ENCODE measurements around the gene SPATA17.
A peak's percentile ranks its signal among the peaks of the same experiment; 100 is the strongest.
"Not testable (repeated sequence)": the region's sequence is repeated elsewhere in the genome, so short reads cannot be mapped to it uniquely, and the experiment has no call there.

The SPATA17 gene, protein sequence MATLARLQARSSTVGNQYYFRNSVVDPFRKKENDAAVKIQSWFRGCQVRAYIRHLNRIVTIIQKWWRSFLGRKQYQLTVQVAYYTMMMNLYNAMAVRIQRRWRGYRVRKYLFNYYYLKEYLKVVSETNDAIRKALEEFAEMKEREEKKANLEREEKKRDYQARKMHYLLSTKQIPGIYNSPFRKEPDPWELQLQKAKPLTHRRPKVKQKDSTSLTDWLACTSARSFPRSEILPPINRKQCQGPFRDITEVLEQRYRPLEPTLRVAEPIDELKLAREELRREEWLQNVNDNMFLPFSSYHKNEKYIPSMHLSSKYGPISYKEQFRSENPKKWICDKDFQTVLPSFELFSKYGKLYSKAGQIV

DNA sequence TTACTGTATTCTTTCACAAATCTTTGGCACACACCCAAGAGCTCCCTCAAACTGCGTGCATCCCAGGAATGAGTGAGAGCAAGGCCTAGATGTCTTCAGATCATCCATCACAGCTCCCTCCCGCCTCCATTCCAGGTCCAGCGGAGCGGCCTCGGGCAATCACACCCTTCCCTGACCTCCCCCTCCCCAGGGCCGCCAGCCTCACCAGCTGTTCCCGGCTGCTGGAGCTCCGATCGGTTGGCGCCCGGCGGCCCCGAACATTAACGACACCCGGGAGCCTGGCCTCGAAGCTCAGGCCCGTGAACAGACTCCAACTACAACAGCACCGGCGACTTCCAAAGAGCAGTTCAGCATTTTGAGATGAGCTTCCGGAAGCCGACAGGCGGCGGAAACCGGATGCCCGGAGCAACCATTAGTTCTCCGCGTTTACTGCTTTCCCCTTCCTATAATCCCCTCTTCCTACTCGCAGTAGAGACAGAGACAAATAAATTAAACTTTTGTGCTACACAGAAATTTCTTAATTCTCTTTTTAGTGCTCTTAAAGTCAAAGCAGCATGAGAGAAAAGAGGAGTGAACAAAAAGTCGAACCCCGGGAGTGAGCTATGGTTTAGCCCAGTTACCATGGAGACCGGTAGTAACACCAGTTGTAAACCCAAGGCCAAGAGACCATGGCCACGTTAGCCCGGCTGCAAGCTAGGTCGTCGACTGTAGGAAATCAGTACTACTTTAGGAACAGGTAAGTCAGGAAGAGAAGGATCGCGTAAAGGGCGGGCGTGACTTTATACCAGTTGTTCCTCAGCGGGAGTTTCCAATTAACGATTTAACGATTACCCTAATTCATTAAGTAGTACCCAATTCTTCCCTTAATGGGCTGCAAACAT lies at the start of gene SPATA17, which contains the start of gene GPATCH2:
Gene SPATA17, plus strand, starts transcription at position 634 of the 881 bp plus-strand sequence. Its CDS starts 35 bp downstream, at position 669.
Gene GPATCH2, minus strand, starts transcription at position 380 of the 881 bp plus-strand sequence. Its CDS starts 119 bp downstream, at position 261.
- DNase-seq (ENCODE audit: low read depth in 3 of 3), result peak; percentile 48 to 64 (median 63)

DNA sequence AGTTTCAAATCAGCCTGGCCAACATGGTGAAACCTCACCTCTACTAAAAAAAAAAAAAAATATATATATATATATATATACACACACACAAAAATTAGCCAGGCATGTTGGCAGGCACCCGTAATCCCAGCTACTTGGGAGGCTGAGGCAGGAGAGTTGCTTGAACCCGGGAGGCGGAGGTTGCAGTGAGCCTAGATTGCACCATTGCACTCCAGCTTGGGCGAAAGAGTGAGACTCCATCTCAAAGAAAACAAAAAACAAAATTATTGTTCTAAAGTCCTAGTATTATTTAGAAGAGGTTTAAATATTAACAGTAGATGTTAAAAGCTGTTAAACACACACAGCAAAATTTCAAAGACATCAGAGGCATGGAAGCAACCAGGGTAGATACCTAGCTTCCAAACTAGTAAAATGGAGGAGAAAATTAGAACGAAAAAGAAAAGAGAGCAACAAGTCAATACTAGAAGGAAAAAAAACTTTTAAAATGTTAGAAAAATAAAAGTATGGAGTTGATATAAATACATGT lies 46.8 kb upstream of the SPATA17 start:
- DNase-seq (ENCODE audit: low read depth in 3 of 3), result not testable (repeated sequence)

DNA sequence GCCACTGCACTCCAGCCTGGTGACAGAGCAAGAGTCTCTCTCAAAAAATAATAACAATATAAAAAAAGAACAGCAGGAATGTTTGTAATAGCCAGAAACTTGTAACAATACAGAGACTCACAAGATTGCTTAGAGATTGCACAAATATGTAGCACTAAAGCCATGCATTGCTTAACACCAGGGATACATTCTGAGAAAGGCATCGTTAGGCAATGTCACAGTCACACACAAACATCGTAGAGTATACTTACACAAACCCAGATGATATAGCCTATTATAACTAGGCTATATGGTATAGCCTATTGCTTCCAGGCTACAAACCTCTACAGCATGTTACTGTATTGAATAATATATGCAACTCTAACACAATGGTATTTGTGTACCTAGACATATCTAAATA lies 45.6 kb upstream of the SPATA17 start:
- DNase-seq (ENCODE audit: low read depth in 3 of 3), result no peak

DNA sequence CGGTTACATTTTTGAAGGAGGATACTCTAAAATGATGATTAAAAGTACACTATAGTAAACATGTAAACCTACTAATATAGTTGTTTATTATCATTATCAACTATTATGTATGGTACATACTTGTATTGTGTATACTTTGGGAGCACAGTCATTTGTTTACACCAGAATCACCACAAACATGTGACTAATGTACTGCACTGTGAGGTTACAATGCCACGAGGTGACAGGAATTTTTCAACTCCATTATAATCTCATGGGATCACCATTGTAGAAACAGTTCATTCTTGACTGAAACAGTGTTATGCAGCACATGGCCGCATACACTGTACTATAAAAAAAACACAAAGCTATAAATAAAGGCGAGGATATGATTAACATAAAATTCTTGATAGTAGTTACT lies 44.6 kb upstream of the SPATA17 start:
- DNase-seq (ENCODE audit: low read depth in 3 of 3), result no peak

DNA sequence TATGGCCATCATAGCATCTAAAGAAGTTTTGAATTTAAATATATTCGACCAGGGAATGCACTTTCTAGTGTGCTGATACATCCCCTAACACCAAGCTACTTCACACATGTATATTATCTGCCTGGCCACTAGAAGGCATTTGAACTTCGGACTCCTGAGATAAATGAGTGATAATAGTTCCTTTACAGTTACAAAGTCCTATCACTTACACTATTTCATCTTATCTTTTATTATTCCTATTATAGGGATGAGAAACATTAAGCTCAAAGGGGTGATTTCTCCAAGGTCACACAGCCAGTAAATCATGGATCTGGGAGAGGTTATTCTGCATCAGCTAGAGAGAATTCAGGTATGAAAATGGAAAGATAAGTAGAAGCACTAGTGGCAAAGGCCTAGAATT lies 40.5 kb upstream of the SPATA17 start:
- no peak for DNase-seq (ENCODE audit: low read depth in 3 of 3)

DNA sequence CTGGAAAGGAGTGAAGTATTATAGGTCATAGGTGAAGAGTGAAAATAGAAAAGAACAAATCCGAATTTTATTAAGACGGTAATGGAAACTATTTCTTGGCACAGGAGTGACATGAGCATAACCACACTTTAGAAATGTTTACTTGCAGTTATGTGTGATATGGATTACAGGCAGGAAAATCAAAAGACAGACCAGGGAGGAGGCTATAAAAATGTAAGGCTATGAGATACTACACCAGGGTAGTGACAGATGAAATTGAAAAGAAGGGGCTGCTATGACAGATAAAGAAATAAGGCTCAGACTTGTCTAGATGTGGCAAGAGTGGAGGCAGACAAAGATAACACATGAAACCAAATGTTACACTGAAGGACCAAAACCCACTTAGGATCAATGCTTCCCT lies 32.0 kb upstream of the SPATA17 start:
- no peak for DNase-seq (ENCODE audit: low read depth in 3 of 3)

DNA sequence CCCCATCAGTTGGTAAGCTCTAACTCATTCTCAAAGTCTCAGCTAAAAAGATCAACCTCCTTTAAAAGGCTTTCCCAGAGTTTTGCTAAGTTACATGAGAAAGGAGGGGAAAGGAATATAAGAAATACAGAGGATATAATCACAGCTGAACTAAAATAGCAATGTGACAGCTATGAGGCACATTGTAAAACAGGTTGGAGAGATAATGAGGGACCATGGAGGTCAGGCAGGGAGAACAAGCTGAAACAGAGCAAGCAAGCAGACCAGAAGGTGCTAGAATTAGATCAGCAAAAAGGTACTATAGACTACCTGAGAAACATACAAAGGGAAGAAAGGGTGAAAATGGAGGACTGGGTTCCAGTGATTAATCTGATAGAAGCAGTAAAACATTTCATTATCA lies 28.8 kb upstream of the SPATA17 start:
- DNase-seq (ENCODE audit: low read depth in 3 of 3), result no peak

DNA sequence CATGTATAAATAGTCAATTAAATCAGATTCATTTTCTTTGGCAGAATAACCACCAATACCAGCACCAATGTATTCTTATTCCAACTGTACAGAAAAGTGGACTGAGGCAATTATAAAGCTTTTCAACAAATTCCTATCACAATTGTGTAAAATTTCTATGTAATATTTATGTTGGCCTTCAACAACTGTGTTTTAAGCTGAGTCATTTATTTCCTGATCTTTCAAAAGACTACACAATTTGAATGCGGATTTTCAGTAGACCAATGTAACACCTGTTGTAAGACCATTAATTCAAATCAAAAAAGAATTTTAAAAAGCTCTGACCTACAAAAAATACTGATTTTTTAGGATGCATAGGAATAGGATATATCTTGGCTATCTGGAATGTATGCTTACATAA lies 25.8 kb upstream of the SPATA17 start:
- no peak for DNase-seq (ENCODE audit: low read depth in 3 of 3)

DNA sequence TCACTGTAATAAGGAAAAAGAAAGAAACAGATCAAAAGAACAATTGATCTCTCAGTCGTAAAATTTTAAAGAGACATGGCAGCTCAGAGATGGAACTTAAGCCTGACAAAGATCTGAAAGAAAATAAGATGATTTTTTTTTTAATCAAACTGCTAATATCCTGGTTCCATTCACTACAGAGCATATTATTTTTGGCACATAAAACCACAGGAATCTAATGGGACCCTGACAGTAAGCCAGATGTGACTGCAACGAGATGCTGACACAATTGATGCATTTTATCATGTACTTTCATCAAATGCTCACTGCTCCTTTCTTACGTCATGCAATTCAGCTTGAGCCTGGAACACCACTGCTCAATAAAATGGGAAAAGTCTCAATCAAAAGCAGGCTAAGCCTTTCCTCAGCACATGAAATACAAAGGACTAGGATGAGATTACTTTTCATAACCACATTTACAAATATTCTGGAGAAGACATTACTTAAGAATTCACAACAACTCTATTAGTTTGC lies 16.9 kb upstream of the SPATA17 start:
- DNase-seq (ENCODE audit: low read depth in 3 of 3), result no peak

DNA sequence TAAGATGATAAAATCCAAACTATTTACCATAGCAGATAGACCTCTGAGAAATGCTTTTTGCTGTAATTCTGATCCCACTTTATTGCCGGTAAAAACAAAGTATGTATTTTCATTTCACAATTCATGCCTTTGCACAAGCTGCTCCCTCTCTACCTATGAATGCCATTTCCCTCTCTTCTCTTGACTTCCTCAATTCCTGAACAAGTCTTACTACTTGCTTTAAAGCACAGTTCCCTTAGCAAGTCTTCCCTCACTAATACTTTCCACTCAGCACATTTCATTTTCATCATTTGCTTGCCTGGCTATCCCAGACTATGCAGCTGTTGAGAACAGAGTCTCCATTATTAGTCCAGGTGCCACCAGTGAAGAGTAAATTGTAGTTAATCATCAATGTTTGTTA lies 14.0 kb upstream of the SPATA17 start:
- DNase-seq (ENCODE audit: low read depth in 3 of 3), result no peak

DNA sequence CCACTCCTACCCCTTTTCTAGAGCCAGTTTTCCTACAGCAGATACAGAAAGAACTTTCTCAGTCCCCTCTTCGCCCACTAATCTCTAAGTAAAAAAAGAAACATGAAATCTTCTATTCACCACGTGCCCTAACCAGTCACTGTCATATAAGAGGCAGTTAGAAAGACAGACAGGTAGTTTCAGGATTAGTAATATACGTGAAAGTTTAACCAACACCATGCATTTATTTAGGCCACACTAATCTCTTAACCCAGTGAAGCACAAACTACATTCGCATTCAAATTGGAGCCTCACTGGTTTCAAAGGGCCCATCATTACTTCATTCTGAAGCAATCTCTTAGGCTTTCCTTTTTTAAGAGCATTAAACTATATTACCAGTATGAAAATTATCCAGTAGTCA lies 10.3 kb upstream of the SPATA17 start:
- no peak for DNase-seq (ENCODE audit: low read depth in 3 of 3)

DNA sequence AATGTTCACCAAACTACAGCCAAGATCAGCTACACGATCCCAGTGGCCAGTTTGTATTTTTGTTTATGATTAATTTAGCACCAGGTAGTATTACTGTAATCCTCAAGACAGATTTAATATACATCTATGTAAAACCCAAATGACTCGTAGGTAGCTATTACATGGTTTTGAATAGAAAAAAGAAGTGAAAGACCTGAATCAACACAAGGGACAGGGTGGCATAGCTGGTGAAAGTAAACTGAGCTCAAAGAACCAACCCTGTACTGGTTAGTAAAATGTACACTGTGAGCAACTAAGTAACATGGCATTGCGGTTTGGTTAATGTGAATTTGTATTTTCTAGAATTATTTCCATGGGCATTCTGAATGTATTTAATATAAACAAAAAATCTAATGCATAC lies 9.1 kb upstream of the SPATA17 start:
- DNase-seq (ENCODE audit: low read depth in 3 of 3), result no peak

DNA sequence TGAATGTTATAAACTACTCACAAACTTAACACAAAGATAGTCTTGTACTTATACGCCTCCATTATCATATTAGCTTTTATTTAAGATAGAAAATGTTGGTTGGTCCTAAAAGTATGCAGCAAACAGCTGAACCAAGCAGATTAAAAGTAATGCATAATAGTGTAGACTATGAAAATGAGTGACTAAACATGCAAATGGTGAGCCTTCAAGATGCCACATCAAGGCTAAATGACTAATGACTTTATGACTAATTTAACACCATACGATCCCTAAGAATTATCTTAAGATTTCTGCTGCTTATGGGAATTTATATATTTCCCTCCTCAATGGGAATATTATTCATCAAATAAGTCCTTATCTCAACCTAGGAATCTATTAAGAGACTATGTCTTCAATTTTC lies 4.8 kb upstream of the SPATA17 start:
- no peak for DNase-seq (ENCODE audit: low read depth in 3 of 3)

DNA sequence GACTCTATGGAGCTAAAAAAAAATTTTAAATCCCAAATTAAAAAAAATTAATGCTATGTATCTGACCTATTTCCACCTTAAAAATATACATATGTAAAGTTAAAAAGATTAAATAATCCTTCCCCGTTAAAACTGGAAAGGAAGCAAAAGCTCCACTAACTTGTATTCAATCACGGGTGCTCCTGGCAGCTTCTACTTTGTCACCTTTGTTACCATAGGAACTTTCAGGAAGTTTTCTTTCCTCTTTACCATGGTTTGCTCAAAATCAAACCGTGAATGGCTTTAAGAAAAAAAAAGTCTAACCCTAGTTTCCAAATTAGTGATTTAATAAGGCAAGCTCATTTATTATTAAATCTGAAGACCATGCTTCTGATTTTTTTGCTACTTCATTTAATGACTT lies 3.7 kb upstream of the SPATA17 start:
- no peak for DNase-seq (ENCODE audit: low read depth in 3 of 3)

DNA sequence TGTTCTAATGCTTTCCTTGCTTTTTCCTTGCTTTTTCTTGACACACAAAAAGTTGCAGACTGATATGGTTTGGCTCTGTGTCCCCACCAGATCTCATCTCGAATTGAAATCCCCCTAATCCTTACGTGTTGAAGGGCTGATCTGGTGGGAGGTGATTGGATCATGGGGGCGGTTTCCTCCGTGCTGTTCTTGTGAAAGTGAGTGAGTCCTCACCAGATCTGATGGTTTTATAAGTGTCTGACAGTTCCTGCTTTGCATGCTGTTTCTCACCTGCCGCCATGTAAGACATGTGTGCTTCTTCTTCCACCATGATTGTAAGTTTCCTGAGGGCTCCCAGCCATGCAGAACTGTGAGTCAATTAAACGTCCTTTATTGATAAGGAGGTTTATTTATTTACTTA lies 11.3 kb downstream of the SPATA17 start:
- DNase-seq (ENCODE audit: low read depth in 3 of 3), result no peak

DNA sequence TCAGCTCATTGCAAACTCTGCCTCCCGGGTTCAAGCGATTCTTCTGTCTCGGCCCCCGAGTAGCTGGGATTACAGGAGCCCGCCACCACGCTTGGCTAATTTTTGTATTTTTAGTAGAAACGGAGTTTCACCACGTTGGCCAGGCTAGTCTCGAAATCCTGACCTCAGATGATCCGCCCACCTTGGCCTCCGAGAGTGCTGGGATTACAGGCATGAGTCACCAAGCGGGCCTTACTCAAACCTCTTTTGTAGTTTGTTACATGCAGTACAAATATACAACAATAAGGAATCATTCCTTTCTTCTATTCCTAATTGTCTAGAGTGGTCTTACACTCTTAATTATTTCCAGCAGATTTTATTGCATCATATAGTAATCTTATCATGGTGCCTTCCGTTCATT lies 16.6 kb downstream of the SPATA17 start:
- DNase-seq (ENCODE audit: low read depth in 3 of 3), result no peak

DNA sequence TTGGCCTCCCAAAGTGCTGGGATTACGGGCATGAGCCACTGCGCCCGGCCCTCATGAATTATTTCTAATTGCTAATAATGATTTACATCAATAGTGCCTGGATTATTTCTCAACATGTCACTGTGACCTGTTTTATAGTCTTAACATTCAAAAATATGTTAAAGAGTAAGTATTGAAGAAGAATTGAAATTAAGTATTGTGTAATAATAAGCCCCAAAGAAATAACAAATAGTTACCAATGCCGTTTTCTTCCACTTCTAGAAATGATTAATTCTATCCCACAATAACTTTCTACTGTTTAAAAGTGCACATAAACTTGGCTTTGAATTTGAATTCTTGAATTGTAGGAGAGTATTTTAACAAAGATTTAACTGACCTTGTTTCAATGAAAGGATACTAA lies 19.5 kb downstream of the SPATA17 start:
- DNase-seq (ENCODE audit: low read depth in 3 of 3), result no peak

DNA sequence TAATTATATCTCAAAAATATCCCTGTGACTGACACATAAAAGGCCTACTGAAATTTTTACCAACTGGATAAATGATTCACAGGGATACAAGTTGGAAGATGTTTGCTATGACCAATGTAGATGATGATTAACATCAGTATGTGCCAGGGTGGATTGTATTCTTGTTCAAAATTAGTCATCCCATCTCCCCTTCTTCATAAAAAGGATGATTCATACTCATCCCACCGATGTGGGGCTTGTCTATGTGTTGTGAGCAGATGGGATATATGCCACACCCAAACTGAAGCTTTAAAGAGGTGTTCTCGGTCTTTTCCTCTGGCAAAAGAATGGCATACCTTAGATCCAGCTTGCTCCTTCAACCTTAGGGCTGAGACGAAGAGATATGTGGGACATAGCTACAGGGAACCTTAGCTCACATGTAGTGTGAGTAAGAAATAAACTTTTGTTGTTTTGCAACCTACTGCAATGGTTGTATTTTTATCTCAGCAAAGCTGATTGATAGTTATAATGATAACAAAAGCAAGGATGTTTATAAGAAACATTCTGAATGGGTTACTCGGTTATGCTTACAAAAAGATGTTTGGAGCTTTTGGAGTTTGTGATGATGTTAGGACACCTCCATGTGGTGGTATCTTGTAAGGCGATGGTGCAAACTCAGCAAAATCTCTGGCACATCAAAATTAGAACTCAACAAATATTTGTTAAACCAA lies 29.4 kb downstream of the SPATA17 start:
- no peak for DNase-seq (ENCODE audit: low read depth in 3 of 3)

DNA sequence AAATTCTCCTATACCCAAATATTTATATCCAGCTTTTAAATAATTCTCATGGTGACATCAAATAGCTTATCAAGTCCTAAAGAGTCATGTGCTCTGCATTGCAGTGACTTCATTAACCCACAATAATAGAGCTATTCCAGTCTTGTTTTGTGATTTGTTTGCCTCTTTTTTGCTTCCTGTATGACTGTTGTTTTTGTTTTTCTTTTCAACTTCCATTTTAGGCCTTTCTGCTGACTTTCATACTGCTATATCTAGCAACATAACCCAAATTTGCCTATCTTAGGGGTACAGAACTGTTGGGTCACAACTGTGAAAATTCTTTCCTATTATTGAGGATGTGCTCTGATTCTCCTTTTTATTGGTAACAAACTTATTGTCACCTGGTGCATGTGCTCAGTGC lies 30.3 kb downstream of the SPATA17 start:
- DNase-seq (ENCODE audit: low read depth in 3 of 3), result no peak

DNA sequence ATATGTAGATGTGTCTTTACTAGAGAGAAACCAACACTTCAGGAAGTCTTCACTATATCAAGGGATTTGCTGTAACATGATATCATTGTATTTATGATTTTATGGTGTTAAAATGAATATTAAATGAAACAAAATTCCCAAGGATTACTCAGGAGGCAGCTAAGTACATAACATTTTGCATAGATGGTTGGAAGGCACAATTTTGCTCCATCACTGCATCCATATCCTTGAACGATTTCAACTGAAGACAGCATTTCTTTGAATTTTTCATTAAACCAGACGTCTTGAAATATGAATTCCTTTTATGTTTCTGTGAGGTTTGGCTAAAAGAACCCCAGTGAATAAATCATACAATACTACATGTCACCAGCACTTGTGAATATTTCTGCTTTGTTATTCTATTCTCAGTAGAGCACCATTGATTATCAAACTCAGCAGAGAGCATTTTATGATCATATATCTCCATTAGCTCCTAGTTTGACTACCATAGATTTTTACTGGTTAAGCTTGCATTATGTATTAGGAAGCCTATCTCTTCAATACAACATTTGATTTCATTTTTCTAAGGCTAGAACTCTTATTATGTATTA lies 37.3 kb downstream of the SPATA17 start:
- no peak for DNase-seq (ENCODE audit: low read depth in 3 of 3)

DNA sequence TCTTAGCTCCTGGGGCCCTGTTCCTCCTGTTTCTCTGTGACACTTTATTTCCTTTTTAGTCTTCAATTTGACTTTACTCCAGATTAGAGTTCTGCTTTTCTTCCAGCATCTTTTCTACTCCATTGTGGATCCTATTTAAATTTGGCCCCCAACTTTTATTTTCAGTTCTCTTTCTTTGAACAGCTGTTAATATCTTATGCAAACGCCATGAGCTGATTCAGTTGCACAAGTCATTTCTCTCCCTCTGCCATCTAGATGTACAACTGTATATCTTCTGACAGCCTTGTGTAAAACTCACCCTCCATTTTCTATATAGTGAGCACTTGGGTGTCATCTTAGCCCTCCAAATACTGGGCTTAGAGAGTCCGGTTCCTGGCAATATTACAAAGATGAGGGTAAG lies 42.2 kb downstream of the SPATA17 start:
- DNase-seq (ENCODE audit: low read depth in 3 of 3), result no peak

Data from stimulated activated CD4-positive, alpha-beta T cell treated with anti-CD3 and anti-CD28 coated beads, TNF-alpha, amount 100 ng/mL, for 24 hours (primary cell).